ENCODE data around the gene FARS2. TPM values are rescaled to one million over a fixed set of nuclear protein-coding genes. Genes with fewer than 3 reads are reported as not detected.

Gene FARS2
- polyA plus RNA-seq, 3 donors = 12.2 to 21.6 (median 17.7) TPM

- Histone ChIP-seq H3K36me3 (replicated peaks in 1 of 2; ENCODE audit: control insufficient read depth in 1 of 2, insufficient read depth in 2 of 2, low read length in 2 of 2) (no peaks in the 10 kb centered on the region), H3K4me3 (replicated peaks in 1 of 3; ENCODE audit: low read depth in 2 of 3, low read length in 3 of 3) (no peak overlapping the region), H3K27ac (ENCODE audit: low read depth in 1 of 2, low read length in 2 of 2) (no peak overlapping the region), H3K4me2 (replicated peaks; ENCODE audit: extremely low read depth, low read length, poor library complexity, severe bottlenecking) (no peak overlapping the region), H2AFZ (ENCODE audit: insufficient read depth, low read depth, low read length, poor library complexity, severe bottlenecking) (no peak overlapping the region), H3K27me3 (ENCODE audit: control insufficient read depth in 2 of 2, insufficient read depth in 2 of 2, low read length in 2 of 2) (no peaks in the 10 kb centered on the region), H3K9ac (ENCODE audit: insufficient read depth, low read length, poor library complexity, severe bottlenecking) (no peak overlapping the region), H4K20me1 (ENCODE audit: insufficient read depth, low read length) (no peaks in the 10 kb centered on the region), H3K79me2 (ENCODE audit: insufficient read depth, low read length) (no peaks in the 10 kb centered on the region), H3K9me3 (replicated peaks in 1 of 2; ENCODE audit: control insufficient read depth in 1 of 2, insufficient read depth in 1 of 2, low read length in 2 of 2) (no peaks in the 10 kb centered on the region), H3K4me1 (ENCODE audit: control insufficient read depth in 1 of 2, insufficient read depth in 2 of 2, low read length in 2 of 2) (peaks cover 4 to 8% of the 10 kb centered on the region in 2 donors)
- Mint-ChIP-seq H3K27me3 (ENCODE audit: low read depth in 3 of 3) (peaks cover 0 to 6% (median 2%) of the 10 kb centered on the region in 3 donors), H3K36me3 (peaks cover 0 to 2% of the 10 kb centered on the region in 2 donors), H3K4me1 (peaks cover 11% of the 10 kb centered on the region), H3K4me3 (no peak overlapping the region), H3K9me3 (peaks cover 0 to 2% (median 0%) of the 10 kb centered on the region in 7 donors), H3K27ac (peak overlapping the region in 1 of 7 donors; percentile 46)
- intact Hi-C loops (cut with micrococcal nuclease) = no loop called here
- 100% methylated on average over 6 of the region's 6 CpGs for WGBS (ENCODE audit: insufficient coverage)
- no peak for TF ChIP-seq CTCF (IDR thresholded peaks at IDR 0.05)
- DNase-seq = no peak
Measured at GRCh38 chr6:5781019-5781418, 519.7 kb downstream of the FARS2 start.

GRCh38 chr6:5781966-5782556 lies 520.7 kb downstream of the FARS2 start:
- H3K4me3 Mint-ChIP-seq = no peak overlapping the region
- TF ChIP-seq CTCF (IDR thresholded peaks at IDR 0.05) = no peak

More at GRCh38 chr6:5781966-5782556, 520.7 kb downstream of the FARS2 start:
- peaks cover 0 to 2% (median 0%) of the 10 kb centered on the region in 7 donors for H3K9me3 Mint-ChIP-seq
- Histone ChIP-seq H3K79me2 (ENCODE audit: insufficient read depth, low read length) (no peaks in the 10 kb centered on the region), H4K20me1 (ENCODE audit: insufficient read depth, low read length) (no peaks in the 10 kb centered on the region), H3K9me3 (replicated peaks in 1 of 2; ENCODE audit: control insufficient read depth in 1 of 2, insufficient read depth in 1 of 2, low read length in 2 of 2) (no peaks in the 10 kb centered on the region), H3K9ac (ENCODE audit: insufficient read depth, low read length, poor library complexity, severe bottlenecking) (no peak overlapping the region), H3K4me1 (ENCODE audit: control insufficient read depth in 1 of 2, insufficient read depth in 2 of 2, low read length in 2 of 2) (peaks cover 4 to 8% of the 10 kb centered on the region in 2 donors), H2AFZ (ENCODE audit: insufficient read depth, low read depth, low read length, poor library complexity, severe bottlenecking) (no peak overlapping the region), H3K4me2 (replicated peaks; ENCODE audit: extremely low read depth, low read length, poor library complexity, severe bottlenecking) (no peak overlapping the region), H3K4me3 (replicated peaks in 1 of 3; ENCODE audit: low read depth in 2 of 3, low read length in 3 of 3) (no peak overlapping the region), H3K36me3 (replicated peaks in 1 of 2; ENCODE audit: control insufficient read depth in 1 of 2, insufficient read depth in 2 of 2, low read length in 2 of 2) (no peaks in the 10 kb centered on the region), H3K27ac (ENCODE audit: low read depth in 1 of 2, low read length in 2 of 2) (no peak overlapping the region), H3K27me3 (ENCODE audit: control insufficient read depth in 2 of 2, insufficient read depth in 2 of 2, low read length in 2 of 2) (no peaks in the 10 kb centered on the region)
- H3K36me3 Mint-ChIP-seq = peaks cover 0 to 2% of the 10 kb centered on the region in 2 donors
- H3K27me3 Mint-ChIP-seq (ENCODE audit: low read depth in 3 of 3) = peaks cover 0 to 7% (median 2%) of the 10 kb centered on the region in 3 donors
- WGBS (ENCODE audit: insufficient coverage) = 86% methylated on average over 11 of the region's 17 CpGs
- DNase-seq = no peak
- peaks cover 11% of the 10 kb centered on the region for H3K4me1 Mint-ChIP-seq
- intact Hi-C loops (cut with micrococcal nuclease) = no loop called here
- peak overlapping the region in 2 of 7 donors; percentile 27 to 46 for H3K27ac Mint-ChIP-seq

All from CD14-positive monocyte (primary cell).